GM21515 (cell line): ENCODE results near the gene MMP23B.

Source experiments
- ATAC-seq: cut with Tn5 transposase; IDR thresholded peaks from one replicate; pipeline ENCODE4 v1.9.1; 2021; ENCODE audit not compliant: unreplicated experiment

The MMP23B gene

DNA sequence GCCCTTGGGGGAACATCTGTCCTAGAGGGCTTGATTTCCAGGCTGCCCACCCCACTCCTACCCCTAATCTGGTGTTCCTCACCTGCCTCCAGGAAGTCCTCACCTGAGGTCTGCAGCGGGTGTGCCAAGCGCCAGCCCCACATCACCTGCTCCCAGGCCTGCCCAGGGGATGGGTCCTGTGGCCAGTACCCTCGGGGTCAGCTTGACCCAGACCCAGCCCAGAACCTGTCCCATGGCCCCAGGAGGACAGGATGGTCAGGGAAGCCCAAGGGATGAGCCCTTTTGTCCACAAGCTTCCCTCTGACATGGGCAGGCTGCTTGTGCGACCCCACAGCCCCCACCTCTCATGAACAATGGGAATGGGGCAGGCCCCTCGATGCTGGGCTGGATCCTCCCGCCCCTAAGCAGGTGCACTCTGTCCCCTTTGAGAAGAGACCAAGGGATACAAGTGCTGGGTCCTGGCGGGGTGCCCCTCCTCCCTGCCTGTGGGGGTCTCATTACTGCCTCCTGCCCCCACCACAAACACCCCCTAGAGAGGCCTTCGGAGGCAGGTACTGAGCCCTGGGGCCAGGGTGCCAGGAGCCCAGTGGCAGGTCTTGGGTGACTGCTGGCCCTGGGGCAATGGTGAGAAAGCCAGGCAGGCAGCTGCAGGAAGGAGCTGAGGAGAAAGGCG, 13.4 kb upstream of the MMP23B start:
- no peak for ATAC-seq

DNA sequence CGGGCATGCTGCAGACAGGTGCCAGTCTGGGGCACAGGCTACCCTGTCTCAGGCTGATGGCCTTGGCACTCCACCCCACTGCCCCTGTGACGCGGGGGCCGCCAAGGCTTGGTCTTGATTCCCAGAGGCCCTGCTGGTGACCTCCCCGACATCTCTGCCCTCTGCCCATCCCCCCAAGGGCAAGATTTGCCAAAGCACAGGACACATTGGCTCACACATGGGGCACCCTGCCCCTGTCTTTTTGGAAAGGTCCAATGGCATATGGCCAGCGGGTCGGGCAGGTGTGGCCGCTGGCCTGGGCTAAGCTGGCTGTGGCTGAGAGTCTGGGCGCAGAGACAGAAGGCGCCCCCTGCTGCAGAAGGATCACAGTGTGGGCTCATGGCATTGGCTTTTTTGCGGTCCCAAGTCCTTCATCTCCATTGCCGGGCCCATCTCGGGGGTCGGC, 12.0 kb upstream of the MMP23B start:
- ATAC-seq = no peak

DNA sequence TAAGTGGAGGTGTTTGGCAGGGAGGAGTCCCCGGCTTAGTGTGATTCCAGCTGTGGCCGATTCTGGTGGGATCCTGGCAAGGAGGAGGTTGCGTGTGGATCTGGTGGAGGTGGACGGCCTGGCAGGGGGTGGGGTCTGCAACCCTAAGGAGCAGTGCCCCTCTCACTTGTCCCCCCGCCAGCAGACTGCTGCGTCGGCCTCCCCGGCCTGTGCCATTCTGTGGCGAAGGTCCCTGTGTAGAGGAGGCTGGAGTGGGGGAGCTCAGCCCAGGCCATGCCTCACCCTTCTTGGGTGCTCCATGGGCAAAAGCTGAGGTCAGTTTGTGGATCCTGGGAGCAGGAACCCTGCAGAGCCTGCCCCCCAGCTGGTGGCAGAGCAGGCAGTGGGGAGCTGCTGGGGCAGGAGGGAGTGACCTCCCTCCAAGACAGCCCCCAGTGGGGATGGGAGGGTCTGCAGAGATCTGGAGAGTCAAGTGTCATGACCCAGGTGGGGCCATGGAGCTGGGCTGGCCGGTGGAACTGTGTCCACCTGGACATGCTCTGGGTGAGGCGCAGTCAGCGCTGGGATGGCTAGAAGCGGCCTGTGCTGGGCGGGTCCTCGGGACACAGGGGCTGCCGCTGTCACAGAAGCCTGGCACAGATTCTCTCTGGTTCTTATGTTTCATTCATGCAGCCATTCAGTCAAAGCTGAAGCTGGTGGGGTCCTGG, 11.4 kb upstream of the MMP23B start:
- ATAC-seq = no peak

DNA sequence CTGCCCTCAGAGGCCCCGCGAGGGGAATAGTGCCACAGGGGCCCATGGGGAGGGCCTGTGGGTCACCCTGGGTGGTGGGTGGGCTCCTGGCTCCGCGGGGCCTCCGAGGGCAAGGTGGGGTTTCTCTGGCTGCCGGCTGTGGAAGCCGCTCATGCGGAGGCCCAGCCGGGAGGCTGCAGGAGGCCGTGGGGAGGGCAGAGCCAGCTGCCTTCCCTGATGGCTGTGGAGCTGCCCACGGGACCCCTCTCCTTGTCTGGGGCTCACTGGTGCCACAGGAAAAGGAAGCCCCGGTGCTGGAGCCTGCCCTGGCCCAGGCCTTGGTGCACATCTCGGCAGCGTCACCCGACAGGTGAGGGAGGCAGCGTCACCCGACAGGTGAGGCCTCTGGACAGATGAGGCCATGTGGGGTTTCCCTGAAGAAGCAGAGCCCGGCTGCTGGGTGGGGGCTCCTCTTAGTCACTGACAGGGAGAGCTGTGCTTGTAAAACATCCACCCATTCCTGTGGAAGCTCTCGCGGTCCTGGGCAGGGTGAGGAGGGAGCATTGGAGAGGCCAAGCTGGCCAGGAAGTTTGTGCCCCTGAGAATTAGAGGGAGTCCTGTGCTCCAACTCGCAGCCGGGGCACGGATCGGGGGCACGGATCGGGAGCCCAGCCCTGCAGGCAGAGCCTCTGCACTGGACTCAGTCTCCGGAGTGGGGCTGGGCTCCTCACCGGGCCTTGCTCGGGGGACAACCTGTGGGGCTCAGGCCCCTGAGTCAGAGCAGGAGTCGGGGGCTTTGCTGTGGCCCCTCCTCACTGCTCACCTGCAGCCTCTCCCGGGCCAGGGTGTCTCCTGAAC, 10.6 kb upstream of the MMP23B start:
- ATAC-seq = no peak

DNA sequence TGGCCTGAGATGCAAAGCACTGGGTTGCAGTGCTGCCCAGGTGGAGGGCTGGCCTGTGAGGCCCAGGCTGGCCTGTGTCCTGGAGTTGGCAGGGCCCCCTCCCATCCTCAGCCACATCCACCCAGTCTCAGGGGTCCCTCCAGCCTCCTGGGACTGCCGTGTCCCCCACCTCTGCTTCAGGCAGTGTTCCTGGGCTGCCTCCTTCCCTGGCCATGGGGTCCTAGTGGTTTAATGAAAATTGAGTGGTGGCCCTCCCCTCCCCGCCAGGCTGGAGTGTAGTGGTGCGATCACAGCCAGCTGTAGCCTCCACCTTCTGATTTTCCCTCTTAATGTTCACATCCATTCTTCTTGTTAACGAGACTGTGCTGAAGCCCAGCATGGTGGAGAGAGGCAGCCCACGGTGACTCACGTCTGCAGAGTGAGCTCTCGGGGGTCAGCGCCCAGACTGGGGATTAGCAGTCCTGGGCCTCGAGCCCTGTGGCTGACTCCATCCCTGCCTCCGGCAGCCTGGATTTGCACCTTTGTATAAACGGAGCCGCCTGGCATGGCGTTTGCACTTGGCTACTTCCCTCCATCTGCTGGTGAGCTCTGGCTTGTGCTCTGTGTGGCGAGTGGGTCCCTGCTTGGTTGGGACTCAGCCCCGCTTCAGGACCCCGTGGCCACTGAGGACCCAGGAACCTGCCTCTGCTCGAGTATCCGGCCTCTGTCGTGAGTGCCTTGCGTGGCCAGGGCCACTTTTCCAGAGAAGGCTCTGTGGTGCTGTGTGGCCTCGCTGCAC, 9.8 kb upstream of the MMP23B start:
- ATAC-seq = no peak

DNA sequence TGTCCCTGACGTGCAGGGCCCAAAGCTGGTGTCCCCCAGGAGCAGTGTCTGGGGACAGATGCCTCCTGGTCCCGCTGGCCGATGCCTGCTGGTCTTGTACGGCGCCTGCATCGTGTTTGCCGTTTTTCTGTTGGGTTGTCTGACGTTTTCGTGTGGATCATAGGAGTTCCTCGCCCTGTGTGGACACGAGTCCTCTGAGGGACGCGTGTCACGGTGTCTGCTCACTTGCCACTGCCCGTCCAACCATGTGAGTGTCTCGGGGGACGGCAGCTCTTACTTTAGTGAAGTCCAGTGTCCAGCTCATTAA, 9.2 kb upstream of the MMP23B start:
- ATAC-seq = no peak

DNA sequence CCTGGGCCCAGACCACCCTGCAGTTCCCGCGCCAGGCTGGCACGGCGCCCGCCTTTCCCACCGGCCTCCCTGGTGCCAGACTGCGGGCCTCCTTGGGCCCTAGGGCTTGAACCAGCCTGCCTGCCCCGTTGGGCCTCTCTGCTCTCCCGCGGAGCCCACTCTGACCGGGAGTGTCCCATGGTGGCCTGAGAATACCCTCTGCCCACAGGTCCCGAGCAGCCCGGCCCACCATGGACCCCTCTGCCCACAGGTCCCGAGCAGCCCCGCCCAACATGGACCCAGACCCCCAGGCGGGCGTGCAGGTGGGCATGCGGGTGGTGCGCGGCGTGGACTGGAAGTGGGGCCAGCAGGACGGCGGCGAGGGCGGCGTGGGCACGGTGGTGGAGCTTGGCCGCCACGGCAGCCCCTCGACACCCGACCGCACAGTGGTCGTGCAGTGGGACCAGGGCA, 8.8 kb upstream of the MMP23B start:
- no peak for ATAC-seq

DNA sequence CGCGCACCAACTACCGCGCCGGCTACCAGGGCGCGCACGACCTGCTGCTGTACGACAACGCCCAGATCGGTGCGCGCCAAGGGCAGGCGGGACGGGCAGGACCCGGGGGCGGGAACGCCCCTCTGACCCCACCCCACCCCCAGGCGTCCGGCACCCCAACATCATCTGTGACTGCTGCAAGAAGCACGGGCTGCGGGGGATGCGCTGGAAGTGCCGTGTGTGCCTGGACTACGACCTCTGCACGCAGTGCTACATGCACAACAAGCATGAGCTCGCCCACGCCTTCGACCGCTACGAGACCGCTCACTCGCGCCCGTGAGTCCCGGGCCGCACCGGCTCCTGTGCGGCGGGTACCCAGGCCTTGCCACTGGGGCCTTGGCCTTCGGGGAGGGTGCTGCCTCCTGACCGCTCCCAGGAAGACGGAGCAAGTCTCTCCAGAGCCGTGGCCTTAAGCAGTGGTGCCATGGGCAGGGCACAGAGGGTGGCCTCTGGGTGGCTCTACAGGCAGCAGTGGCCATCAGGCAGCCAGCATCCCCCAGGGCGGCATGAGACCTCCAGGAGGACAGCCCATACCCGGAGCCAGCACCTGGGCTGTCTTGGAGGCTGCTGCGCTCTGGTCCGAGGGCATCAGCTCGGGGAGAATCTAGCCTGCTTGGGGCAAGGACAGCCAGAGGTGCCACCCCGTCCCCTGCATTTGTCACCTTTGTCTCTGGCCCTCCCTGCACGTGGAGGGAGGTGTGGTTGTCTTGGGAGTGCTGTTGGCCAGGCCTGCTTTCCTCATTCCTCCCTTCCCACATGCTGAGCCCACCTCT, 8.1 kb upstream of the MMP23B start:
- ATAC-seq = no peak

DNA sequence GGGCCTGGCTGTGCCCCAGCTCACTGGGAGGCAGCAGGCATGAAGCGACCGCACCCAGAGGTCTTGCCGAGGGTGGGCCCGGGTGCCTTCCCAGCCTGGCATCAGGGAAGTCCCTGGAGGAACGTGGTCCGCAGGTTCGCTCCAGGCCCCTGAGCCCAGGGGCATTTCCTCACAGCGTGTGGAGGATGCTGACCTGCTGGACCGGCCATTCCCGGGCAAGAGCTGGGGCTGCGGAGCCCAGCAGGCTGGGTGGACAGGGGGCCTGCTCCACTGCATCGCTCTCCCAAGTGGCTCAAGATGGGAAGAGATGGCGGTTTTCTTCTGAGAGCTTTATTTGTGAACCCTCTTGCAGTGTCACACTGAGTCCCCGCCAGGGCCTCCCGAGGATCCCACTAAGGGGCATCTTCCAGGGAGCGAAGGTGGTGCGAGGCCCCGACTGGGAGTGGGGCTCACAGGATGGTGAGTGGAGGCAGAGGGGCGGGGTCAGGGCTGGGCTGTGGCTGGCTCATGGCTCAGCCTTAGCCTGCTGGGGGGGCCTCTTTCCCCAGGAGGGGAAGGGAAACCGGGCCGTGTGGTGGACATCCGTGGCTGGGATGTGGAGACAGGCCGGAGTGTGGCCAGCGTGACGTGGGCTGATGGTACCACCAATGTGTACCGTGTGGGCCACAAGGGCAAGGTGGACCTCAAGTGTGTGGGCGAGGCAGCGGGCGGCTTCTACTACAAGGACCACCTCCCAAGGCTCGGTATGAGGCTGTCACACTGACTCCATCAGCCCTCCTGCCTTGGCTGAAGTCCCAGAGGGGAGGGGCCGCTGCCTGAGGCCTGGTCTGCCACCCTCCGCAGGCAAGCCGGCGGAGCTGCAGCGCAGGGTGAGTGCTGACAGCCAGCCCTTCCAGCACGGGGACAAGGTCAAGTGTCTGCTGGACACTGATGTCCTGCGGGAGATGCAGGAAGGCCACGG, 7.2 kb upstream of the MMP23B start:
- no peak for ATAC-seq

DNA sequence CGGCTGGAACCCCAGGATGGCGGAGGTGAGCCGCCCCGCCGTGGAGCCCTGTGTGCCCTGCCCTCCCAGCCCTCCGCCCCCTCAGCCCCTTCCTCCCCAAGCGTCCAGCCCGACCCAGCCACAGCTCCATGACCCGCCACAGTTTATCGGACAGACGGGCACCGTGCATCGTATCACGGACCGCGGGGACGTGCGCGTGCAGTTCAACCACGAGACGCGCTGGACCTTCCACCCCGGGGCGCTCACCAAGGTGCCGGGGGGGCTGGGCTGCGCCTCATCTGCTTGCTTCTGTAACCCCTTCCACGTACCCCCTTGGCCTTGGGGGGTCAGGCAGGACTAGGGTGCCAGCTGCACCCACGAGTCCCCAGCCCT, 6.6 kb upstream of the MMP23B start:
- no peak for ATAC-seq

DNA sequence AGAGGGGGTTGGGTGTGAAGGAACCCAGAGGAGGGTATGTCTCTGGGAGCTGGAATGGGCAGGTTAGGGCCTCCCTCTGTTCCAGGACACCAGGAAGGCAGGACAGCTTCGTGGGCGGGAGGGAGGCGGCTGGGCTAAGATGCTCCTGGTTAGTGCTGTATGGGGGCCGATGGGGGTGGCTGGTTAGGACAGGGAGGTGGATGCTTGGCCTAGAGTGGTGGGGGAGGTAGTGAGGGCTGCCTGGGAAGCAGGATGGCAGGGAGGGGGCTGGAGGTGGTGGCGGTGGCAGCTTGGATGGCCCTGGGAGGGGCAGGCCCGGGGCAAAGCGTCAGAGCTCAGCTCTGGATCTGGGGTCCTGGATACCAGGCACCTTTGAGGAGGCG, 6.2 kb upstream of the MMP23B start:
- ATAC-seq = no peak

DNA sequence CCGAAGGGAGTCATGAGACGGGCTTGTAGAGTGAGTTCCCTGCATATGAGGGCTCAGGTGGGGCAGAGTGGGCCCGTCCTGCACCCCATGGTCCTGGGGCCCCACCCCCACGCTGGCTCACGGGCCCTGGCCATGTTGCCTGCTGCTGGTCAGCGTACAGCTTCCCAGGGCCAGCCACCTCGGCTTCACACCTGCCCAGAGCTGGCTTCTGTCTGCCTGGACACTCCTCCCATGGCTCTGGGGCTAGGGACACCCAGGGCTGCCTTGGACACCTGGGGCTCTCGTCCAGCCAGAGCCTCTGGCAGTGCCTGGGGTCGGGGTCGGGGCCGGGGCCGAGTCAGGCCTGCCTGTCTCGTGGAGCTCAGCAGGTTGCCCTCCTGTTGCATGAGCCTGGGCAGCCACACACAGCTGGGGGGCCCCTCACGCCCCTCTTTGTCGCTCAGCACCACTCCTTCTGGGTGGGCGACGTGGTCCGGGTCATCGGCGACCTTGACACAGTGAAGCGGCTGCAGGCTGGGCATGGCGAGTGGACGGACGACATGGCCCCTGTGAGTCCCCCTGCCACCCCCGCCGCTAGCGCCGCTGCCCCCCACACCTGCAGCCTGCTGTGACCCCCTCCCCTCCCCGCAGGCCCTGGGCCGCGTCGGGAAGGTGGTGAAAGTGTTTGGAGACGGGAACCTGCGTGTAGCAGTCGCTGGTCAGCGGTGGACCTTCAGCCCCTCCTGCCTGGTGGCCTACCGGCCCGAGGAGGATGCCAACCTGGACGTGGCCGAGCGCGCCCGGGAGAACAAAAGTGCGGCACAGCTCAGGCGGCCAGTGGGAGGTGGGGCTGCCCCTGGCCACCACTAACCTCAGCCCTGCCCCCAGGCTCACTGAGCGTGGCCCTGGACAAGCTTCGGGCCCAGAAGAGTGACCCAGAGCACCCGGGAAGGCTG, 5.5 kb upstream of the MMP23B start:
- no peak for ATAC-seq

DNA sequence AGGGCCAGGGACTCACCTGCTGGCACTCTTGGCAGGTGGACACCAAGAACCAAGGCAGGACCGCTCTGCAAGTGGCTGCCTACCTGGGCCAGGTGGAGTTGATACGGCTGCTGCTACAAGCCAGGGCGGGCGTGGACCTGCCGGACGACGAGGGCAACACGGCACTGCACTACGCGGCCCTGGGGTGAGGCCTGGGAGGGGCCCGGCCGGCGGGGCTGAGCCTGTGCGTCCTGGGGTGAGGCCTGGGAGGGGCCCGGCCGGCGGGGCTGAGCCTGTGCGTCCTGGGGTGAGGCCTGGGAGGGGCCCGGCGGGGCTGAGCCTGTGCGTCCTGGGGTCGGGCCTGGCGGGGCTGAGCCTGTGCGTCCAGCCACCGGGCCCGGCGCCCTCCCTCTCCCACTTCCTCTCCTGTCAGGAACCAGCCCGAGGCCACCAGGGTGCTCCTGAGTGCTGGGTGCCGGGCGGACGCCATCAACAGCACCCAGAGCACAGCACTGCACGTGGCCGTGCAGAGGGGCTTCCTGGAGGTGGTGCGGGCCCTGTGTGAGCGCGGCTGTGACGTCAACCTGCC, 4.6 kb upstream of the MMP23B start:
- no peak for ATAC-seq

DNA sequence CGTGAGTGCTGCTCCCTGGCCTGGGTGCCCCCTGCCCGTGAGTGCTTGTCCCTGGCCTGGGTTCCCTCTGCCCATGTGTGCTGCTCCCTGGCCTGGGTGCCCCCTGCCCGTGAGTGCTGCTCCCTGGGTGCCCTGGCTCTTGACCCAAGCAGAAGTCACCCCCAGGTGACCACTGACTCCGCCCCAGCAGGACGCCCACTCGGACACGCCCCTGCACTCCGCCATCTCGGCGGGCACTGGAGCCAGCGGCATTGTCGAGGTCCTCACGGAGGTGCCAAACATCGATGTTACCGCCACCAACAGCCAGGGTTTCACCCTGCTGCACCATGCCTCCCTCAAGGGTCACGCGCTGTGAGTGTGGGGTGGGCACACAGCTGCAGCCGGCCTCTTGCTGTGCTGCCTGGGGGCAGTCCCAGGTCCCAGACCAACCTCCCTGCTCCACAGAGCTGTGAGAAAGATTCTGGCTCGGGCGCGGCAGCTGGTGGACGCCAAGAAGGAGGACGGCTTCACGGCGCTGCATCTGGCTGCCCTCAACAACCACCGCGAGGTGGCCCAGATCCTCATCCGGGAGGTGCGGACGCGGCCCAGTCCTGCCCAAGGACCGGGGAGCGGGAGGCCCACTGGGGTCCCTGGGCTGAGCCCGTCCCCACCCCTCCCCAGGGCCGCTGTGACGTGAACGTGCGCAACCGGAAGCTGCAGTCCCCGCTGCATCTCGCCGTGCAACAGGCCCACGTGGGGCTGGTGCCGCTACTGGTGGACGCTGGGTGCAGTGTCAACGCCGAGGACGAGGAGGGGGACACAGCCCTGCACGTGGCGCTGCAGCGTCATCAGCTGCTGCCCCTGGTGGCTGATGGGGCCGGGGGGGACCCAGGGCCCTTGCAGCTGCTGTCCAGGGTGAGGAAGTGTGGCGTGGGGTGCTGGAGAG, 3.9 kb upstream of the MMP23B start:
- ATAC-seq = no peak

DNA sequence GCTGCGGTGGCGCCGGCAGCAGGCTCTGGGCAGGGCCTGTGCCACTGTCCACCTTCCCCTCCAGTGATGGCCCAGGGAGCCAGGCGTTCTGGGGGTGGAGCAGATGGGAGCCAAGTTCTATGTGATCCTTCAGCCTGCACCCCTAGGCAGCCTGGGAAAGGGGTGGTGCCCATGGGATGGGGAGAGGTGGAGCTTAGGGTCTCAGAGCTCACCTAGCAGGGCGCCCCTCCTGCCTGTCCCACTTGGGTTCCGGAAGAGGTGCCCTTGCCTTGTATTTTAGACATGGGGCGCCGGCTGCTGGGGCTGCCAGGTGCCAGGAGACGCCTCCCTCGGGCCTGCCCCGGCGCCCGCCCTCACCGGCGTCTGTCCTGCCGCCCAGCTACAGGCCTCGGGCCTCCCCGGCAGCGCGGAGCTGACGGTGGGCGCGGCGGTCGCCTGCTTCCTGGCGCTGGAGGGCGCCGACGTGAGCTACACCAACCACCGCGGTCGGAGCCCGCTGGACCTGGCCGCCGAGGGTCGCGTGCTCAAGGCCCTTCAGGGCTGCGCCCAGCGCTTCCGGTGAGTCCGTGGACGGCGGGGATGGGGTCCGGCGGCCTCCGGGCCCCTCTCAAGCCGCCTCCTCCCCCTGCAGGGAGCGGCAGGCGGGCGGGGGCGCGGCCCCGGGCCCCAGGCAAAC, 3.1 kb upstream of the MMP23B start:
- no peak for ATAC-seq

DNA sequence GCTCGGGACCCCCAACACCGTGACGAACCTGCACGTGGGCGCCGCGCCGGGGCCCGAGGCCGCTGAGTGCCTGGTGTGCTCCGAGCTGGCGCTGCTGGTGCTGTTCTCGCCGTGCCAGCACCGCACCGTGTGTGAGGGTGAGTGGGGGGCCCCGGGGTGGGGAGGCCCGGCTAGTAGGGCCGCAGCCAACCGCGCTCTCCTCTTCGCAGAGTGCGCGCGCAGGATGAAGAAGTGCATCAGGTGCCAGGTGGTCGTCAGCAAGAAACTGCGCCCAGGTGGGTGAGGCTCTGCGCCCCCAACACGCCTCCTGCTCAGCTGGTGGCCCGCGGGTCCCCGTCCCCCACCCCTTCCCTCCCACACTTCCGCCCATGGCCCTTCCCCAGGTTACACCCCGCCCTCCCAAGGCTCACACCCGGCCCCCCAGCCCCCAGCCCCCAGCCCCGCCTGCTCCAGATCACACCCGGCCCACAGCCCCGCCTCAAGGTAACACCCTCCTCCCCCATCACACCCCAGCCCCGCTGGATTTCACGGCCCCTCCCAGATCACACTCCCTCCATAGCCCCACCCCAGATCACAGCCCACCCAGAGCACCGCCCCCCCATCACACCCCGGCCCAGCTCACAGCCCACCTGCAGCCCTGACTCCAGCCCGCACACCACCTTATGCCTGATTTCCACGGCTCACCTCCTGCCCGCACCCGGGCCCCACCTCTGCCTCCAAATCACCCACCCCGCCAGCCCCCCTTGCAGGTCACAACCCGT, 2.4 kb upstream of the MMP23B start:
- no peak for ATAC-seq
